ENCODE results near the gene CYP2J2. TPM values are rescaled to one million over a fixed set of nuclear protein-coding genes. Genes with fewer than 3 reads are reported as not detected.
"Not testable (repeated sequence)": the region's sequence is repeated elsewhere in the genome, so short reads cannot be mapped to it uniquely, and the experiment has no call there.

CYP2J2 gene
- total RNA-seq (ENCODE audit: low replicate concordance): 0.09 TPM in 1 of 2 replicates, not detected in the other

DNA sequence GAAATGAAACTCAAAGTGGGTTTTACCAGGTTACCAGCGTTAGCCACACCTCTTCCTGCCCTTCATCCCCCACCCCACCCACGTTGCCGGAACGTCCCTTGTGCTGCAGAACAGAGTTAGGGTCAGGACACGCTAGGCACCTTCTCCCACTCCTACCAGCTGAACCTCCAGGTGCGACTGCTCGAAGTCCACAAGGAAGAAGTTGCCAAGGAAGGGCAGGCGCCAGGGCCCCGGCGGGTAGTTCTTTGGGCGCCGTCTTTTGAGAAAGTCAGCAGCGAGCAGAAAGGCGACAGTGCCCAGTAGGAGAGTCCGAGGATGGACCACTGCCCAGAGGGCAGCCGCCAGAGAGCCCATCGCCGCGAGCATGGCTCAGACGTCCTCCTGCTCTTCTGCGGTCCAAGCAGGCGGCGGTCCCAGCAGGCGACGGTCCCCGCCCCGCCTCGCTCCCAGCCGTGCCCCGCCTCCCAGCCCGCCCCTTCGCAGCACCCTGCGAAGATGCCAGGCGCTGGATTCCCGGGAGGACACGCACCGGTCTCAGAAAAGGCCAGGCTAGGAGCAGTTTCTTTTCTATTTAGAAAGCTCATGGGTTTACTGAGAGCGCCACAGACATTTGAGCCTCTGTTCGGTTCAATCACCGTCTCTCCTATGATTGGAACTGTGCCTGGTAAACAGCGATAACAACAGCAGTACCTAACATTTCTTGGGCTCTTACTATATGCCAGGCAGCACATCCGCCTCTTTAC, at the start of gene CYP2J2:
Gene CYP2J2 (minus strand): TSS at position 393 of the 743 bp plus-strand sequence. CDS start 27 bp downstream, at position 366.
- peak; percentile 3 for DNase-seq (ENCODE audit: low read depth)
- H3K4me3 ChIP-seq (ENCODE audit: low read depth, low read length): peak within 1 kb of the TSS; percentile 61
- TF ChIP-seq, protein P1, sequence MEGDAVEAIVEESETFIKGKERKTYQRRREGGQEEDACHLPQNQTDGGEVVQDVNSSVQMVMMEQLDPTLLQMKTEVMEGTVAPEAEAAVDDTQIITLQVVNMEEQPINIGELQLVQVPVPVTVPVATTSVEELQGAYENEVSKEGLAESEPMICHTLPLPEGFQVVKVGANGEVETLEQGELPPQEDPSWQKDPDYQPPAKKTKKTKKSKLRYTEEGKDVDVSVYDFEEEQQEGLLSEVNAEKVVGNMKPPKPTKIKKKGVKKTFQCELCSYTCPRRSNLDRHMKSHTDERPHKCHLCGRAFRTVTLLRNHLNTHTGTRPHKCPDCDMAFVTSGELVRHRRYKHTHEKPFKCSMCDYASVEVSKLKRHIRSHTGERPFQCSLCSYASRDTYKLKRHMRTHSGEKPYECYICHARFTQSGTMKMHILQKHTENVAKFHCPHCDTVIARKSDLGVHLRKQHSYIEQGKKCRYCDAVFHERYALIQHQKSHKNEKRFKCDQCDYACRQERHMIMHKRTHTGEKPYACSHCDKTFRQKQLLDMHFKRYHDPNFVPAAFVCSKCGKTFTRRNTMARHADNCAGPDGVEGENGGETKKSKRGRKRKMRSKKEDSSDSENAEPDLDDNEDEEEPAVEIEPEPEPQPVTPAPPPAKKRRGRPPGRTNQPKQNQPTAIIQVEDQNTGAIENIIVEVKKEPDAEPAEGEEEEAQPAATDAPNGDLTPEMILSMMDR (IDR thresholded peaks at IDR 0.05; ENCODE audit: insufficient read depth, low read length): no peak

DNA sequence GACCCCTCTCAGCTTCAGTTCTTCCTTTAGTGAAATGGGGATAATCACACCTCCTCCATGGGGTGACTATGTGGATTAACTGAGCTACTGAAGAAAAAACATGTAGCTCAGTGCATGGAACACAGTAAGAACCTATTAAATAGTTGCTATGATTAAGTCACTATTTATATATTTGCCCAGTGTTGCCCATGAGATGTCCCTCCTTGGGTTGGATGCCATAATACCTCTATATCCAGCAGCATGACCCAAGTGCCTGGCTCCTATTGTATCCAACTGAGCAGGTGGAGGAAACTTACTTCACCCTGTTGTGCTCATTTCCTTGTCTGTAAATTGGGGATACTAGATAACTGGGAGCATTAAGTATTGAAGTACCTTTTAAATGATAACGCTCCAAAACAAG, 47.1 kb upstream of the CYP2J2 start:
- TF ChIP-seq, protein P1 (IDR thresholded peaks at IDR 0.05; ENCODE audit: insufficient read depth, low read length): no peak
- no peak for DNase-seq (ENCODE audit: low read depth)
- no peak overlapping the region for H3K4me3 ChIP-seq (ENCODE audit: low read depth, low read length)

DNA sequence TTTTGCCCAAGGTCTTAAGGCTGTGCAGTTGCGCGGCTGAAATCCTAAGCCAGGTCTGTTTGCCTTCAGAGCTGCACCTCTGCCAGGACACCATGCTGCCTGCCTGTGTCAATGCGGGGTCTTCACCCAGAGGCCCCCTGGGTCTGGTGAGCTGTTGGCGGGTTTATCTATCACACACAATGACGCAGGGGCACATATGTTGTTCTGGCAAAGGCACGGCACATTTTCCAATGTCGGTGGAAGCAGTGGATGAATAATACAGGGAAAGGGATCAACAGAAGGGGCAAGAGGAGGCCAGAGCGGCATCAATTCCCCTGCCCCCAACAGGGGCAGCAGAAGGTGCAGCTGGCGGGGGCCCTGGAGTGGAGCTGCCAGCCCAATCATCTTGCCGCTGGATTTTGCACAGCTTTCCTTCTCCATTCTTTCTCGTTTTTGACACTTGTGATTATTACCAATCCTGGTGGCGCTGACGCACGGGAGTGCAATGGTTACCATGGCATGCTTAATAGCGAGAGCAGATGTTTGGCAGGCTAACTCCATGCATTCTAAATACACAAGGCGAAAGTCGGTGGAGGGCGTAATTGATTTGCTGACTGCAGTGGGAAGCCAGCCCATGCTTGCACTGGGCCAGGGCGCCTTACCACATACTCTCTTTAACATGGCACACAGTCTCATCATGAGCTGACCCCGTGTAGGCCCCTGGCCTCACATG, 45.8 kb upstream of the CYP2J2 start:
- peak; percentile 31 for DNase-seq (ENCODE audit: low read depth)
- TF ChIP-seq, protein P1 (IDR thresholded peaks at IDR 0.05; ENCODE audit: insufficient read depth, low read length): no peak
- no peak overlapping the region for H3K4me3 ChIP-seq (ENCODE audit: low read depth, low read length)

GRCh38 chr1:59971464-59971911, 44.9 kb upstream of the CYP2J2 start:
- peak; percentile 64 for DNase-seq (ENCODE audit: low read depth)
- no peak overlapping the region for H3K4me3 ChIP-seq (ENCODE audit: low read depth, low read length)
- TF ChIP-seq, protein P1 (IDR thresholded peaks at IDR 0.05; ENCODE audit: insufficient read depth, low read length): peak; percentile 90

GRCh38 chr1:59969542-59970175, 43.1 kb upstream of the CYP2J2 start:
- DNase-seq (ENCODE audit: low read depth); H3K4me3 ChIP-seq (ENCODE audit: low read depth, low read length): not testable (repeated sequence)

DNA sequence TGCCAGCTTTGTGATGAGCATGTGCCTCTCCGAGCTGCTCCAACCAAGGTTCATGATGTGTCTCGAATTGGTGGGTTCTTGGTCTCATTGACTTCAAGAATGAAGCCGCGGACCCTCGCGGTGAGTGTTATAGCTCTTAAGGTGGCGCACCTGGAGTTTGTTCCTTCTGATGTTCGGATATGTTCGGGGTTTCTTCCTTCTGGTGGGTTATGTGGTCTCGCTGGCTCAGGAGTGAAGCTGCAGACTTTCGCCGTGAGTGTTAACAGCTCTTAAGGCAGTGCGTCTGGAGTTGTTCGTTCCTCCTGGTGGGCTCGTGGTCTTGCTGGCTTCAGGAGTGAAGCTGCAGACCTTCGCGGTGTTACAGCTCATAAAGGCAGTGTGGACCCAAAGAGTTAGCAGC, 42.2 kb upstream of the CYP2J2 start:
- DNase-seq (ENCODE audit: low read depth); H3K4me3 ChIP-seq (ENCODE audit: low read depth, low read length): not testable (repeated sequence)

DNA sequence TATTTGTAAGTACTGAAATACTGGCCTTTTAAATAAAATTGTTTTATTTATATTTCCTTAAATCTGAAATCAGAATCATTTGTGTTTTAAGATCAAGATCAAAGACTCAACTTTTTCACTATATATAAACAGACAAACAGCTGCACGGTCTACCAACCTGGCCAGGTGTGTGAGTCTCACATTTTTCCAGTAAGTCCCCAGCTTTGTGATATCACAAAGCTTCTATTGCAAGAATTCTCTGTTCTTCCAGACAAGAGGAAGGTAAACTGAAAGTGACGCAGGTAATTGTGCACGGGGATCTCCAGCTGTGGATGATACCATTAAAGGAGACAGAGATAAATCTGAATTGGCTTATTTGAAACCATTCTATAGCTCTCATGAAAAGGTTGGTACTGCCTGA, 41.2 kb upstream of the CYP2J2 start:
- no peak for DNase-seq (ENCODE audit: low read depth)
- TF ChIP-seq, protein P1 (IDR thresholded peaks at IDR 0.05; ENCODE audit: insufficient read depth, low read length): no peak
- no peak overlapping the region for H3K4me3 ChIP-seq (ENCODE audit: low read depth, low read length)

All from fibroblast of the aortic adventitia (primary cell).